AG09319 (cell line): Measurements from ENCODE around the gene AP5B1.
"Not testable (repeated sequence)": the region's sequence is repeated elsewhere in the genome, so short reads cannot be mapped to it uniquely, and the experiment has no call there.

ENCODE experiments used
- DNase-seq: peaks from one replicate; pipeline ENCODE4 v3.0.0-alpha.2; 2010; ENCODE audit warnings: low read depth; ENCODE audit errors: extremely low read depth
- CTCF ChIP-seq: IDR thresholded peaks from 2 replicates; pipeline ENCODE4 v1.5.1; 2011; ENCODE audit warnings: low read depth, mild to moderate bottlenecking, inconsistent platforms, low read length, moderate library complexity

The AP5B1 gene

GRCh38 chr11:65744026-65744698 is 36.6 kb downstream of the AP5B1 start:
- DNase-seq, result no peak
- TF ChIP-seq CTCF, result peak; percentile 29

GRCh38 chr11:65743681-65744025 is 37.1 kb downstream of the AP5B1 start:
- no peak for DNase-seq

GRCh38 chr11:65742353-65742752 is 38.4 kb downstream of the AP5B1 start:
- no peak for TF ChIP-seq CTCF
- DNase-seq, result no peak

More at GRCh38 chr11:65743681-65744025, 37.1 kb downstream of the AP5B1 start:
- no peak for TF ChIP-seq CTCF

- no peak for TF ChIP-seq CTCF
- DNase-seq, result no peak
Measured at GRCh38 chr11:65741185-65741584, 39.6 kb downstream of the AP5B1 start.

GRCh38 chr11:65739022-65739421 is 41.8 kb downstream of the AP5B1 start:
- DNase-seq, result no peak
- no peak for TF ChIP-seq CTCF

GRCh38 chr11:65736810-65737209 is 44.0 kb downstream of the AP5B1 start:
- DNase-seq, result no peak
- TF ChIP-seq CTCF, result no peak

- DNase-seq, result not testable (repeated sequence)
Measured at GRCh38 chr11:65735111-65735510, 45.7 kb downstream of the AP5B1 start.

- DNase-seq, result no peak
- TF ChIP-seq CTCF, result no peak
Measured at GRCh38 chr11:65730461-65730860, 50.3 kb downstream of the AP5B1 start.
